Stimulated activated CD4-positive, alpha-beta T cell treated with anti-CD3 and anti-CD28 coated beads, TNF-alpha, amount 100 ng/mL, for 1 hour (primary cell): ENCODE results near the gene OR2A25.
"Not testable (repeated sequence)": the region's sequence is repeated elsewhere in the genome, so short reads cannot be mapped to it uniquely, and the experiment has no call there.

ENCODE experiments used
- DNase-seq, 3 donors: peaks; one replicate each; pipeline ENCODE4 v3.0.0-alpha.2; 2020; ENCODE audit warnings: low read depth in 3 of 3, low spot score in 1 of 3

The OR2A25 gene

GRCh38 chr7:144069511-144069910 lies at the start of gene OR2A25:
TSS of gene OR2A25 (plus strand) at chr7:144069811. CDS start at chr7:144074220, 4,409 bp downstream.
- DNase-seq: no peak

- DNase-seq: no peak
Observed at GRCh38 chr7:144020340-144020739, 49.3 kb upstream of the OR2A25 start.

- DNase-seq: no peak
Observed at GRCh38 chr7:144022169-144022568, 47.4 kb upstream of the OR2A25 start.

GRCh38 chr7:144023171-144023827 lies 46.3 kb upstream of the OR2A25 start:
- no peak for DNase-seq

GRCh38 chr7:144024213-144024612 lies 45.4 kb upstream of the OR2A25 start:
- DNase-seq: no peak

GRCh38 chr7:144026203-144026883 lies 43.3 kb upstream of the OR2A25 start:
- no peak for DNase-seq

GRCh38 chr7:144027070-144027469 lies 42.5 kb upstream of the OR2A25 start:
- no peak for DNase-seq

- no peak for DNase-seq
Observed at GRCh38 chr7:144027974-144028373, 41.6 kb upstream of the OR2A25 start.

- DNase-seq: no peak
Observed at GRCh38 chr7:144028547-144028946, 41.1 kb upstream of the OR2A25 start.

GRCh38 chr7:144032516-144032915 lies 37.1 kb upstream of the OR2A25 start:
- DNase-seq: no peak

- DNase-seq: no peak
Observed at GRCh38 chr7:144032985-144033709, 36.5 kb upstream of the OR2A25 start.

GRCh38 chr7:144035385-144035784 lies 34.2 kb upstream of the OR2A25 start:
- DNase-seq: no peak

GRCh38 chr7:144036302-144036885 lies 33.2 kb upstream of the OR2A25 start:
- no peak for DNase-seq

- DNase-seq: no peak
Observed at GRCh38 chr7:144037414-144038035, 32.1 kb upstream of the OR2A25 start.

- no peak for DNase-seq
Observed at GRCh38 chr7:144038887-144039286, 30.7 kb upstream of the OR2A25 start.

- DNase-seq: no peak
Observed at GRCh38 chr7:144048648-144049047, 21.0 kb upstream of the OR2A25 start, which contains the start of gene OR2A5. TSS of gene OR2A5 (plus strand) at chr7:144048948. CDS start at chr7:144050402, 1,454 bp downstream.

- DNase-seq: no peak
Observed at GRCh38 chr7:144049491-144049890, 20.1 kb upstream of the OR2A25 start.

GRCh38 chr7:144050093-144050492 lies 19.5 kb upstream of the OR2A25 start:
- DNase-seq: no peak

- not testable (repeated sequence) for DNase-seq
Observed at GRCh38 chr7:144050884-144051283, 18.7 kb upstream of the OR2A25 start.

GRCh38 chr7:144057954-144058353 lies 11.7 kb upstream of the OR2A25 start:
- no peak for DNase-seq

GRCh38 chr7:144063710-144064109 lies 5.9 kb upstream of the OR2A25 start:
- DNase-seq: no peak
